Type B pancreatic cell (in vitro differentiated cells): ENCODE measurements around the gene IDH2. TPM values are rescaled to one million over a fixed set of nuclear protein-coding genes. Genes with fewer than 3 reads are reported as not detected.

ENCODE experiments used
- DNase-seq: peaks from one replicate; pipeline ENCODE4 v3.0.0; 2021; ENCODE audit warnings: mixed read lengths; ENCODE audit not compliant: unreplicated experiment; ENCODE audit errors: extremely low spot score
- H3K27ac Mint-ChIP-seq: 2 replicates; pipeline ENCODE4 v1.8.0; 2021; ENCODE audit warnings: mild to moderate bottlenecking, mixed read lengths
- H3K27me3 Mint-ChIP-seq: 2 replicates; pipeline ENCODE4 v1.8.0; 2021; ENCODE audit warnings: mixed read lengths
- H3K36me3 Mint-ChIP-seq: 2 replicates; pipeline ENCODE4 v1.8.0; 2021; ENCODE audit warnings: mixed read lengths
- H3K4me1 Mint-ChIP-seq: one replicate; pipeline ENCODE4 v1.8.0; 2021; ENCODE audit warnings: mixed read lengths; ENCODE audit not compliant: unreplicated experiment
- H3K4me3 Mint-ChIP-seq: 2 replicates; pipeline ENCODE4 v1.8.0; 2021; ENCODE audit warnings: mild to moderate bottlenecking, mixed read lengths
- H3K9me3 Mint-ChIP-seq: 2 replicates; pipeline ENCODE4 v1.8.0; 2021; ENCODE audit warnings: mixed read lengths
- total RNA-seq: library from RNA; stranded (reverse); gene quantifications from 2 replicates; pipeline ENCODE4 v1.2.1, GENCODE V29; 2021; ENCODE audit warnings: low replicate concordance
- TF ChIP-seq, protein P1 (sequence below): fragments of 200-600 bp; sonication (generic); conservative IDR thresholded peaks from 2 replicates; pipeline ENCODE4 v1.5.0; 2021; ENCODE audit warnings: antibody characterized with exemption, mild to moderate bottlenecking

Gene IDH2
- total RNA-seq, 1 donor from 2014 or later, result 225 TPM

DNA sequence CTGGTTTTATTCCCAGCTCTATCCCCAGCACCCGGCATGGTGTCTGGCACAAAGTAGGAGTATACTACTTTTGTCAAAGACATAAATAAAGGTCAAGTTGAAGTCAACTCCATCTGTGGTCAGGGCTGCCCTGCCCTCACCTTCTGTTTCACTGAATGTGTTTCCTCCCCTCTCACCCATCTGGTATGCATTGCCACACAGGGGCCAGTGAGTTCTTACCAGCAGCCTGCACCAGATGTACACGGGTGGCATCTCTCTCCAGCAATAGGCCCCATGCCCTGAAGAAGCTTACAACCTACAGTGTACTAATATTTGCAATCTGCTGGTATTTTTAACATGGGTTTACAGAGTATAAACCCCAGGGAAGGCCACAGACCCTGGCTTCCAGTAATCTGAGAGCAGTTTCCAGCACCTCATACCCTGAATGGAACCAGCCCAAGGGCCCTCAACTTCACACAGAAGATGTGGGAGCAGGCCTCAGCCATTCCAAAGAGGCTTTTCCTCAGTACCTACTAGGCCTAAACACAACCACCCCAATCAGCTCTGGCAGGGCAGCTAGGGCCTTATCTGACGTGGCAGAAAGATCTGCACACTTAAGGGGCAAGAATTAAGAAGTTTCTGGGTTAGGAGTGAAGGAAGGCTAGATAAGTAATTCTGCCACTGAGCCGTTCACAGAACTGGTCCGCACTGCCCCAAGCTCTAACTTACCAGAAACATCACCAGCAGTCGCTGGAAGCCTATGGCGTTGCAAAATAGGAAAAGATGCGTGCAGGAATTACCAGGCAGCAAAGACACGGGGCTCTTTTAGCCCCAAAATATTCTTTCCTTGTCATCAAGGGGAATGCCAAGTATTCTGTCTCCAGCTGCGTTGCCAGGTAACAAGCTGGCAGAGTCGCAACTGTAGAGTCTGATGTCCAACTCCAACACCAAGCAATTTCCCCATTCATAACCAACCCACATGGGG is 2.1 kb downstream of the IDH2 start:
- DNase-seq, result no peak
- H3K27me3 Mint-ChIP-seq, result no peaks in the 10 kb centered on the region
- peaks cover 75% of the 10 kb centered on the region for H3K4me1 Mint-ChIP-seq
- H3K9me3 Mint-ChIP-seq, result no peaks in the 10 kb centered on the region
- H3K27ac Mint-ChIP-seq, result peak overlapping the region; percentile 95
- peaks cover 6% of the 10 kb centered on the region for H3K36me3 Mint-ChIP-seq
- peak overlapping the region; percentile 91 for H3K4me3 Mint-ChIP-seq
- TF ChIP-seq, protein P1, sequence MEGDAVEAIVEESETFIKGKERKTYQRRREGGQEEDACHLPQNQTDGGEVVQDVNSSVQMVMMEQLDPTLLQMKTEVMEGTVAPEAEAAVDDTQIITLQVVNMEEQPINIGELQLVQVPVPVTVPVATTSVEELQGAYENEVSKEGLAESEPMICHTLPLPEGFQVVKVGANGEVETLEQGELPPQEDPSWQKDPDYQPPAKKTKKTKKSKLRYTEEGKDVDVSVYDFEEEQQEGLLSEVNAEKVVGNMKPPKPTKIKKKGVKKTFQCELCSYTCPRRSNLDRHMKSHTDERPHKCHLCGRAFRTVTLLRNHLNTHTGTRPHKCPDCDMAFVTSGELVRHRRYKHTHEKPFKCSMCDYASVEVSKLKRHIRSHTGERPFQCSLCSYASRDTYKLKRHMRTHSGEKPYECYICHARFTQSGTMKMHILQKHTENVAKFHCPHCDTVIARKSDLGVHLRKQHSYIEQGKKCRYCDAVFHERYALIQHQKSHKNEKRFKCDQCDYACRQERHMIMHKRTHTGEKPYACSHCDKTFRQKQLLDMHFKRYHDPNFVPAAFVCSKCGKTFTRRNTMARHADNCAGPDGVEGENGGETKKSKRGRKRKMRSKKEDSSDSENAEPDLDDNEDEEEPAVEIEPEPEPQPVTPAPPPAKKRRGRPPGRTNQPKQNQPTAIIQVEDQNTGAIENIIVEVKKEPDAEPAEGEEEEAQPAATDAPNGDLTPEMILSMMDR, result no peak

DNA sequence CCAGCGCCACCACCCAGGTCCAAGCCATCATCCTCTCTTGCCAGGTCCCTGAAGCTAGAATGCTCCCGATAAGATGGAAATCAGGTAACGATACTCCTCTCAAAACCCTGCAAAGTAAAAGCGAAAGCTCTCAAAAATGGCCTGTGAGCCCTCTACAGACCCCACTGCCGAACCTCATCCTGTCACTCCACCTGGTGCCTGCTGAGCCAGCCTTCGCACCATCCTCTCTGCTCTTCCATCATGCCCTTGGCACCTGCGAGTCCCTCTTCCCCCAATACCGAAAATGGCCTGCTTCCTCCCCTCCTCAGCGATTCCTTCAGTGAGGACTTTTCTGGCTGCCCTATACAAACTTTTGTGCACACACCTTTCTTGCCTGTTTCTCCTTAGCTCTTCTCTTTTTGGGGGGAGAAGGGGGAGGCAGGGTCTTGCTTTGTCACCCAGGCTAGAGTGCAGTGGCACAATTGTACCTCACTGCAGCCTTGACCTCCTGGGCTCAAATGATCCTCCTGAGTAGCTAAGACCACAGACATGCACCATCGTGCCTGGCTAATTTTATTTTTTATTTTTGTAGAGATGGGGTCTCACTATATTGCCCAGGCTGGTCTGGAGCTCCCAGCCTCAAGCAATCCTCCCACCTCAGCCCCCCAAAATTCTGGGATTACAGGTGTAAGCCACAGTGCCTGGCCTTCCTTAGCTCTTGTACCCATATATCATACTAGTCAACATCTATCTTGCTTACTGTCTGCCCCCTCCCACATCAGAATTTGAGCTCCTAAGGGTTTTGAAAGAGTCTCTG is 3.0 kb downstream of the IDH2 start:
- H3K4me3 Mint-ChIP-seq, result peak overlapping the region; percentile 91
- peak overlapping the region; percentile 95 for H3K27ac Mint-ChIP-seq
- H3K4me1 Mint-ChIP-seq, result peaks cover 72% of the 10 kb centered on the region
- TF ChIP-seq, protein P1, result no peak
- no peaks in the 10 kb centered on the region for H3K27me3 Mint-ChIP-seq
- H3K36me3 Mint-ChIP-seq, result peaks cover 6% of the 10 kb centered on the region
- no peak for DNase-seq
- no peaks in the 10 kb centered on the region for H3K9me3 Mint-ChIP-seq

DNA sequence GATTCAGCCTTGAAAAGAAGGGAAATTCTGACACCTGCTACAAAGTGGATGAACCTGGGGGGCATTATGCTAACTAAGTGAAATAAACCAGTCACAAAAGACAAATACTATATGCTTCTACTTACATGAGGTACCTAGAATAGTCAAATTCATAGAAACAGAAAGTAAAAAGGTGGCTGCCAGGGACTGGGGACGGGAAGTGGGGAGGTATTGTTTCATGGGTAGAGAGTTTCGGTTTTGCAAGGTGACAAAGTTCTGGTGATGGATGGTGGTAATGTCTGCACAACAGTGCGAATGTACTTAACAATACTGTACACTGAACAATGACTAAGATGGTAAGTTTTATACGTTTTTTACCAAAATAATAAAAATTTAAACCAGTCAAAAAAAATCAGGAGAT is 4.8 kb downstream of the IDH2 start:
- peaks cover 6% of the 10 kb centered on the region for H3K36me3 Mint-ChIP-seq
- peak overlapping the region; percentile 74 for H3K4me3 Mint-ChIP-seq
- H3K27ac Mint-ChIP-seq, result peak overlapping the region; percentile 95
- H3K9me3 Mint-ChIP-seq, result no peaks in the 10 kb centered on the region
- no peaks in the 10 kb centered on the region for H3K27me3 Mint-ChIP-seq
- TF ChIP-seq, protein P1, result no peak
- DNase-seq, result no peak
- H3K4me1 Mint-ChIP-seq, result peaks cover 65% of the 10 kb centered on the region

DNA sequence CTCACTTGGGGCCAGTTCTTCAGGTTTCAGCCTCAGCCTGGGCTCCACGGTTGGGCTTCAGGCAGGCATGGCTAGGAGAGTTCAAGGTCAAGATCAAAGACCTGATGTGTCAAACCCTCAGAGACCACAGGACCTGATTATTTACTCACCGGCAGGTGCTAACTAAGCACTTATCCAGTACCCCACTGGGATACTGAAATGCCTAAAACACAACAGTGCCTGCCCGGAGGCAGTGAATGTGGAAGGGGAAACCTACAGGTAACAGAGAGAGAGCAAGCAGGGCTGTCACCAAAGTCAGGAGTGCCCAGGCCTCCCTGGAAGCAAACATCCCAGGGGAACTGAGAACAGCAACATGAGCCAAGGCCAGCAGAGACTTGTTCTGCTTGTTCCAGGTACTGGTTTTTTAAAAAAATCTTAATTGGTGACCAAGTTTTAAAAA is 6.7 kb downstream of the IDH2 start:
- H3K4me1 Mint-ChIP-seq, result peaks cover 56% of the 10 kb centered on the region
- H3K4me3 Mint-ChIP-seq, result peak overlapping the region; percentile 69
- H3K27me3 Mint-ChIP-seq, result no peaks in the 10 kb centered on the region
- H3K36me3 Mint-ChIP-seq, result peaks cover 13% of the 10 kb centered on the region
- TF ChIP-seq, protein P1, result no peak
- H3K27ac Mint-ChIP-seq, result peak overlapping the region; percentile 95
- no peaks in the 10 kb centered on the region for H3K9me3 Mint-ChIP-seq
- no peak for DNase-seq

DNA sequence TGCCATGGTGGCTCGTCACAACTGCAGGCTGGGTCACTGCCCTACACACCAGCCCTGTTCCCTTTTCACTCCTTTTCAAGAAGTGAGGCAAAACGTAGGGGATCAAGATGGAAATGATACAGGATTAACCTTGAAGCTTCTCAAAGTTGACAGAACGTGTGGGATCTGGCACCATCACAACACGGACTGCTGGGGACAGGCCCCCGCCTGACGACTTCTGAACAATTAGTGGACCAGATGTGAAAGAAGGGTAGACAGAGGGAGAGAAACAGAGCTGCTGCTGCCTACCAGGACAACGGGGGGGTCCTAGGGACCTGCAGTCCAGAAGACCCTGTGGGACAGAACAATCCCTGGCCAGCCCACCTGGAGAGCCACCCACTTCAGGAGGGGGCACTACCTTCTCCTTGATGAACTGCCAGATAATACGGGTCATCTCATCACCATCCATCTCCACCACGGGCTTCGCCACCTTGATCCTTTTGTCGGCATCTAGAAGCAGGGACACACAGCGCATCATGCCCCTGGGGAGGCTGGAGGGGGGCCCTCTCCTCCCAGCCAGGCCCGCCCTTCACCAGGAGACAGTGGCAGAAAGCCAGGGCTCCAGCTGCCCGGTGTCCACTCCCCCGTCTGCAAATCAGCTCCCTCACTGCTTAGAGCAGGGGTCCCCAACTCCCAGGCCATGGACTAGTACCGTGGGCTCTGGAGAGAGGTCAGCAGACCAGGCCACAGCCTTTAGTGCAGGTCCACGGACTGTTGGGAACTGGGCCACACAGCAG is 10.9 kb downstream of the IDH2 start:
- peaks cover 22% of the 10 kb centered on the region for H3K4me1 Mint-ChIP-seq
- H3K27ac Mint-ChIP-seq, result peak overlapping the region; percentile 58
- DNase-seq, result no peak
- H3K4me3 Mint-ChIP-seq, result no peak overlapping the region
- TF ChIP-seq, protein P1, result no peak
- H3K27me3 Mint-ChIP-seq, result no peaks in the 10 kb centered on the region
- no peaks in the 10 kb centered on the region for H3K9me3 Mint-ChIP-seq
- peaks cover 20% of the 10 kb centered on the region for H3K36me3 Mint-ChIP-seq
